T-helper 17 cell (primary cell): ENCODE results near the gene ARHGEF6. TPM values are rescaled to one million over a fixed set of nuclear protein-coding genes. Genes with fewer than 3 reads are reported as not detected.
"Not testable (repeated sequence)": the region's sequence is repeated elsewhere in the genome, so short reads cannot be mapped to it uniquely, and the experiment has no call there.

ENCODE experiments used
- ATAC-seq: fragments of 150-1000 bp; cut with Tn5 transposase; 2 replicates; pipeline ENCODE4 v1.10.0; 2021; ENCODE audit warnings: mild to moderate bottlenecking, moderate library complexity
- DNase-seq, 3 donors: peaks; one replicate each; pipeline versions ENCODE4 v3.0.0 to v3.0.0-alpha.2; 2020 to 2021
- H3K9me3 ChIP-seq: one replicate; pipeline ENCODE4 v1.7.0; 2013; ENCODE audit warnings: low read length, mild to moderate bottlenecking; ENCODE audit not compliant: control insufficient read depth, poor library complexity, severe bottlenecking
- H3K27ac Mint-ChIP-seq: one replicate; pipeline ENCODE4 v1.8.0; 2022; ENCODE audit warnings: mild to moderate bottlenecking, moderate library complexity, mixed read lengths
- H3K27me3 Mint-ChIP-seq: one replicate; pipeline ENCODE4 v1.8.0; 2022; ENCODE audit warnings: mixed read lengths
- H3K36me3 Mint-ChIP-seq: one replicate; pipeline ENCODE4 v1.8.0; 2022; ENCODE audit warnings: low read depth, mixed read lengths
- H3K4me1 Mint-ChIP-seq: one replicate; pipeline ENCODE4 v1.8.0; 2022; ENCODE audit warnings: mild to moderate bottlenecking, mixed read lengths
- H3K4me3 Mint-ChIP-seq: one replicate; pipeline ENCODE4 v1.8.0; 2022; ENCODE audit warnings: mild to moderate bottlenecking, moderate library complexity, mixed read lengths
- total RNA-seq, 4 donors: library from RNA in 2 of 4; stranded (reverse) in 2 of 4; gene quantifications; one replicate each; pipeline ENCODE4 v1.2.3 and lab custom pipeline; 2022 to 2026

Gene ARHGEF6
- total RNA-seq, 2 donors from 2014 or later = 68.6 to 70.7 TPM

DNA sequence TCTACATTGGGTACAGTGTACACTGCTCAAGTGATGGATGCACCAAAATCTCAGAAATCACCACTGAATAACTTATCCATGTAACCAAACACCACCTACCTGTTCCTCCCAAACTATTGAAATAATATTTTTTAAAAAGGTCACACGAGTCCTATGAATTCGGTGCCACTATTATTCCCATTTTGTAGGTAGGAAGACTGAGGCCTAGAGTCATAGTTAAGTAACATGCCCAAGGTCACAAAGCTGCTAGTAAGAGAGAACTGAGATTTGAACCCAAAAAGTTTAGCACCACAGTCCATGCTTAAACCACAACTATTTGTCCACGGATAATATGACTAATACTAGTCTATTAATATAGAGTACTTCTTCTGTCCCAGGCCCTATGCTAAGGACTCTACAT, 2.7 kb downstream of the ARHGEF6 start:
- peaks cover 2% of the 10 kb centered on the region for H3K36me3 Mint-ChIP-seq
- peaks cover 43% of the 10 kb centered on the region for H3K4me1 Mint-ChIP-seq
- ATAC-seq = no peak
- H3K9me3 ChIP-seq = no peaks in the 10 kb centered on the region
- peak overlapping the region; percentile 96 for H3K27ac Mint-ChIP-seq
- no peaks in the 10 kb centered on the region for H3K27me3 Mint-ChIP-seq
- H3K4me3 Mint-ChIP-seq = peak overlapping the region; percentile 94
- DNase-seq = no peak

DNA sequence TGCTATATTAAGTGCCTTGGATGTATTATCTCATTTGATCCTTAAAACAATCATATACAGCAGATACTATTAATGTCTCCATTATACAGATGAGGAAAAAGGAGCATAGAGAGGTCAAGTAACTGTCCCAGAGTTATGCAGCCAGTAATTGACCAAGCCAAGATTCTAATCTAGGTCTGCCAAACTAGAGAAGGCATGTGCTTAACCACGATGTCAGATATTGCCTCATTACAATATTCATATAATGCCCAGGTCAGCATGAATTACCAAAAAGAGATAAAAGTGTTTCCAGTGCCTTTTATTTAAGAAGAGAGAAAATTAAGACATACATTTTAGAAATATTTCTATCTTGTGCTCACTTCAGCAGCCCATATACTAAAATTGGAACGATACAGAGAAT, 7.1 kb downstream of the ARHGEF6 start:
- DNase-seq (no peak), ATAC-seq (no peak)
- no peak overlapping the region for H3K27ac Mint-ChIP-seq
- peaks cover 41% of the 10 kb centered on the region for H3K4me1 Mint-ChIP-seq
- H3K36me3 Mint-ChIP-seq = peaks cover 5% of the 10 kb centered on the region
- no peaks in the 10 kb centered on the region for H3K9me3 ChIP-seq
- no peaks in the 10 kb centered on the region for H3K27me3 Mint-ChIP-seq
- H3K4me3 Mint-ChIP-seq = no peak overlapping the region

DNA sequence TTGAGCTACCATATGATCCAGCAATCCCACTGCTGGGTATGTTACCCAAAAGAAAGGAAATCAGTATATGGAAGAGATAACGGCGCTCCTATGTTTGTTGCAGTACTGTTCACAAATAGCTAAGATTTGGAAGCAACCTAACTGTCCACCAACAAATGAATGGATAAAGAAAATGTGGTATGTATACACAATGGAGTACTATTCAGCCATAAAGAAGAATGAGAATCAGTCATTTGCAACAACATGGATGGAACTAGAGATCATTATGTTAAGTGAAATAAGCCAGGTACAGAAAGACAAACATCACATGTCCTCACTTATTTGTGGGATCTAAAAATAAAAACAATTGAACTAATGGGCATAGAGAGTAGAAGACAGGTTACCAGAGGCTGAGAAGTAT, 8.9 kb downstream of the ARHGEF6 start:
- not testable (repeated sequence) for H3K36me3 Mint-ChIP-seq, H3K27me3 Mint-ChIP-seq, H3K4me3 Mint-ChIP-seq, H3K27ac Mint-ChIP-seq, DNase-seq, H3K9me3 ChIP-seq, ATAC-seq
- H3K4me1 Mint-ChIP-seq = peaks cover 38% of the 10 kb centered on the region

DNA sequence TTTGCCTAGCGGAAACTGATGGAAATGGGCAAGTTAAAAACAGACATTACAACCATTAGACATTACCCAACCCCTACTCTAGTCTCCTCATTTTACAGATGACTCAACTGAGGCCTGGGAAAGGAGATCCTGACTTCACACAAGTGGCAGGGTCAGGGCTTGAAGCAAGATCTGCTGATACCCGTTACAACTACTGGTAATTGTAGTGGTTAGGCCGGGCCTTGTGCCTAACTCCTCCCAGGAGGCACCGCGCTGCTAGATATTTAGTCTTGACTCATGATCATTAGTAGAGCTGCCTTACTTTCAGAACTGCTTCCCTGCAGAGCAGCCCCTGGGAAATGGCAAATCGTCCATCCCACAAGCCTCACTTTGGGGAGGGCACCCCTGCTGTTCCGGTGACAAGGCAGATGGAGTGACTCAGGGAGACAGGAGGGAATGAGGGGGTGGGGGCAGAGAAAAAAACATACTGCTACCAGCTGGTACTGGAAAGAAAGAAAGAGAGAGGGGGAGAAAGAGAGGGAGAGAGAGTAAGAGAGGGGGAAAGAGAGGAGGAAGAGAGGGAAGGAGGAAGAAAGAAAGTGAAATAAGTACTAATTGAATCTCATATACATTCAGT, 12.2 kb downstream of the ARHGEF6 start:
- Mint-ChIP-seq H3K27me3 (no peaks in the 10 kb centered on the region), H3K4me3 (peak overlapping the region; percentile 84), H3K27ac (peak overlapping the region; percentile 47), H3K4me1 (peaks cover 25% of the 10 kb centered on the region), H3K36me3 (peaks cover 2% of the 10 kb centered on the region)
- peak in 2 of 3 donors; percentile 5 to 20 for DNase-seq
- H3K9me3 ChIP-seq = no peaks in the 10 kb centered on the region
- peak; percentile 32 for ATAC-seq

DNA sequence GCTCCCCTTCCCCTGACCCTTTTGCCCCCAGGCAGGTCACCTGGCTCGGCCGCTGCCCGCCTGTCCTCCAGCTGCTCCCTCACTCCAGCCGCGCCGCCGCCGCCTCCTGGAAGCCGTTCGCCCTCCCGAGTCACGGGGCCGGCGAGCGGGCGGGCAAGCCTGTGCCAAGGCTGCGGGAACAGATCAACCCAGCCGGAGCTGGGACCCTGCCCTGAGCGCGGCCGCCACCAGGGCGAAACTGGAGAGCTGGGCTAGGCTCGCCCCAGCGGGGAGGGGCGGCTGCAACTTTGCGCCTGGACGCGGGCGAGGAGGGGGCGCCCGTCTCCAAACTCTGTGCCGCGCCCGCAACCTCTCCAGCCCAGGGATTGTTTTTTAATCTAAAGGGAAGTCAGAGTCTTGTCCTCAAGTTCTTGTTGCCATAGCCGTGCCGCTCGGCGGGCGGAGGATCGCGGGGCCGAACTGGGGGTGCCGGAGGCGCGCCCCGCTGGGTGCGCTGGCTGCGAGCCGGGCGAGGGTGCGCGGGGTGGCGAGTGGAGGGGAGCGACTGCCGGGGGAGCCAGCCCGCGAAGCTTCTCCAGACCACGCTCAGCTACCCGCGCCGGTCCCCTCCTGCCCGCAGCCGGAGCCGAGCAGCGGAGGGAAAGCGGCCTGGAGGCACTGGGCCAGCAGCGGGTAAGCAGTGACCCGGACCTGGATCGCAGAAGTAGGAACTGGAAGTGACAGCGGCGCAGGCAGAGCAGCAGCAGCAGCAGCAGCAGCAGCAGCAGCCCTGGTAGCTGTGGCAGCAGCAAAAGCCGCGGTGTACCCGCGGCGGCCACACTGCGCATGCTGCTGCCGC, 13.4 kb downstream of the ARHGEF6 start:
- Mint-ChIP-seq H3K4me1 (peaks cover 35% of the 10 kb centered on the region), H3K4me3 (peak overlapping the region; percentile 84), H3K27ac (peak overlapping the region; percentile 47), H3K27me3 (no peaks in the 10 kb centered on the region), H3K36me3 (peaks cover 2% of the 10 kb centered on the region)
- peak; percentile 31 to 35 (median 31) for DNase-seq
- no peaks in the 10 kb centered on the region for H3K9me3 ChIP-seq
- ATAC-seq = peak; percentile 85

DNA sequence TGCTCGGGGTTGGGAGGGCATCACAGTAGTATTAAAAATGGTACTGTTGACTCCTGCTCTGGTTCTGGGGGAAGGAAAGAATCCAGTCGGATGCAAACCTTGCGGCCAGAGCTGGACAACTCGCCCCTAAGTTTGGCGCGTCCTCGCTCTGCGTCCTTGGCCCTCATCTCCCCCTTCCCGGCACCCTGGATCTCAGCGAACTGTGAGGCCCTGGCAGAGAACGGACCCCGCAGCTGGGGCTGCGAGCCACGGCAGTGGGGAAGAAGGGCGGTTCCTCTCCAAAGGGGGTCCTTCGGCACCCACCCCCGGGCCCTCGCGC, 14.0 kb downstream of the ARHGEF6 start:
- Mint-ChIP-seq H3K27me3 (no peaks in the 10 kb centered on the region), H3K27ac (no peak overlapping the region)

DNA sequence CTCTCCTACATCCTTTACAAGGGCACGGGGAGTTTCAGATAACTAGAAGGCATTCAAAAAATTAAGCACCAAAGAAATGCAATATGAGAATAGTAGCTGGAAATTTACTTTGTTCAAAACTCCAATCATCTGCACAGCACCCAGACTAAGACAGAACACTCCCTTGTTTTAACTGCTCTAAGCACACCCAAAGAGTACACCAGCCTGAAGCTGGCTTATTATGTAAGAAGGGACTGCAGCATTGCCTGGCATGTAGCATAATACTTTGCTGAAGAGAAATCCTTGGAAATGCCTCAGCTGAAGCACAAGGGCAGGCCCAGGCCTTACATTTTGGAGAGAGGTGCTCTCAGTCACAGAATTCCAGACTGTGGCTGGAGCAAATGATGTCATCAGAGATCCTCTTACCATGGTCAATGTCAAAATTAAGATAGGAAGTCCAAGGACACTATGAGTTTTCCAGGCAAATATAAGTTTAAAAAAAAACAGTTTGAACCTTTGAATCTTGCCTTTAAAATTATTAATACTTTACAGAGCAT, 14.8 kb downstream of the ARHGEF6 start:
- ATAC-seq = no peak
- no peaks in the 10 kb centered on the region for H3K27me3 Mint-ChIP-seq
- H3K4me3 Mint-ChIP-seq = peak overlapping the region; percentile 76
- H3K9me3 ChIP-seq = no peaks in the 10 kb centered on the region
- DNase-seq = no peak
- H3K36me3 Mint-ChIP-seq = no peaks in the 10 kb centered on the region
- no peak overlapping the region for H3K27ac Mint-ChIP-seq
- peaks cover 30% of the 10 kb centered on the region for H3K4me1 Mint-ChIP-seq

More for the DNA sequence above, 14.0 kb downstream of the ARHGEF6 start:
- Mint-ChIP-seq H3K4me3 (peak overlapping the region; percentile 67), H3K4me1 (peaks cover 32% of the 10 kb centered on the region), H3K36me3 (no peaks in the 10 kb centered on the region)
- DNase-seq = no peak
- no peak for ATAC-seq
- no peaks in the 10 kb centered on the region for H3K9me3 ChIP-seq

DNA sequence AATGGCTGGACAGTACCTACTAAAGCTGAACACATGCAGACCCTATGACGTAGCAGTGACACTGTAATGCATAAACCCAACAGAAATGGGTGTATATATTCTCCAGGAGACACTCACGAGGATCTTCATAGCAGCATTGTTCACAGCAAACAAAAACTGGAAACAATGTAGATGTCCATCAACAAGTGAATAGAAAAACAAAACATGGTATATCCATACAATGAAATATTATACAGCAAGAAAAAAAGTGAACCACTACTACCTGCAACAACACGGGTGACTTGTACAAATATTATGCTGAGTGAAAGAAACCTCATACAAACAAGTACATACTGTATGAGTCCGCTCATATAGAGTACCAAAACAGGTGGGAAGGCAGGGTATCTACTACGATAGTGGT, 16.5 kb downstream of the ARHGEF6 start:
- ATAC-seq (no peak), DNase-seq (no peak)
- no peak overlapping the region for H3K27ac Mint-ChIP-seq
- H3K27me3 Mint-ChIP-seq = no peaks in the 10 kb centered on the region
- no peaks in the 10 kb centered on the region for H3K36me3 Mint-ChIP-seq
- H3K4me1 Mint-ChIP-seq = peaks cover 31% of the 10 kb centered on the region
- no peaks in the 10 kb centered on the region for H3K9me3 ChIP-seq
- no peak overlapping the region for H3K4me3 Mint-ChIP-seq

DNA sequence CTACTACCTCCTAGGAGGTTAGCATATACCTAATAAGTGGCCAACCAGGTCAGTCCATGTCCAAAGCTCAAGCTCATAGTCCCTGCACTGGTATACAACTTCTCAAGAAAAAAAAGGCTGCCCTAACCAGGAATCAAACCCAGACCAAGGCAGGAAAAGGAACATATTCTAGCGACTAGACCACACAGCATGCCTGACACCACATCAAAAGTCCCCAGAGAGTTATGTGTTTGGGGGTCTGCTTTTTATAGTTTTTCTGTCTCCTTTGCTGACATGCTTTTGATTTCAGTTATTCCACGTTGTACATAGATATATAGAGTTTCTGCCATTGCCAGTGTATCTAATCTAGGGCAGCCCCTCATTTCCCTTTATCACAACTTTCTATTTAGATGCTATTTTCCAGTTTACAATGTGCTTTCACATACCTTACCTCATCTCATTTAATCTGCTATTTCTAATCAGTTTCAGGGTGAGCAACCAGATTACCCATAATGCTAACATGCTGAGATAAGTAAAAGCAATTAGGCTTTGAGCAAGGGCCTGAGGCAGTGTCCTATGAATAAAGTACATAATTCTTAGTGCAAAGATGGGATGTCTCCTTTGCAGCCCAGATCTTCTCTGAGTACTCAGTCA, 17.8 kb downstream of the ARHGEF6 start:
- H3K36me3 Mint-ChIP-seq = no peaks in the 10 kb centered on the region
- no peaks in the 10 kb centered on the region for H3K27me3 Mint-ChIP-seq
- H3K27ac Mint-ChIP-seq = peak overlapping the region; percentile 70
- DNase-seq (no peak), ATAC-seq (no peak)
- H3K4me3 Mint-ChIP-seq = no peak overlapping the region
- H3K9me3 ChIP-seq = no peaks in the 10 kb centered on the region
- H3K4me1 Mint-ChIP-seq = peaks cover 28% of the 10 kb centered on the region

DNA sequence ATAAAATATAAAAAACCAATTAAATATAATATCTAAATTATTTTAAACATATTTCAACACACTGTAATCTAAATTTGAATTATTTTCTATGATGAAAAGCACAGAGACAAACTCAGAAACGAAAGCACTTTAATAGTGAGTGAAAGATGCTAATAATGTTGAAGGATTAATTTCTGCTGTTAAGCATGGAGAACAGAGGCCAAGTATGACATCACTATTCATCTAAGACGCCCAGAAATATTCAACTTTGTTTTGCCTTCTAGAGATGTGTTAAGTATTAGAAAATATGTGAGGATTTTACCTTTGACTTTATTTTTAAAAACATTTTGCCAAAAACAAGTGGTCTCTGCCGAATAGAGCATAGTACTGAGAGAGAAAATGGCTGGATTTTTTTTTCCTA, 19.3 kb downstream of the ARHGEF6 start:
- H3K27ac Mint-ChIP-seq = peak overlapping the region; percentile 70
- H3K36me3 Mint-ChIP-seq = no peaks in the 10 kb centered on the region
- H3K4me3 Mint-ChIP-seq = no peak overlapping the region
- no peaks in the 10 kb centered on the region for H3K27me3 Mint-ChIP-seq
- H3K4me1 Mint-ChIP-seq = peaks cover 28% of the 10 kb centered on the region
- H3K9me3 ChIP-seq = no peaks in the 10 kb centered on the region
- DNase-seq (no peak), ATAC-seq (no peak)

DNA sequence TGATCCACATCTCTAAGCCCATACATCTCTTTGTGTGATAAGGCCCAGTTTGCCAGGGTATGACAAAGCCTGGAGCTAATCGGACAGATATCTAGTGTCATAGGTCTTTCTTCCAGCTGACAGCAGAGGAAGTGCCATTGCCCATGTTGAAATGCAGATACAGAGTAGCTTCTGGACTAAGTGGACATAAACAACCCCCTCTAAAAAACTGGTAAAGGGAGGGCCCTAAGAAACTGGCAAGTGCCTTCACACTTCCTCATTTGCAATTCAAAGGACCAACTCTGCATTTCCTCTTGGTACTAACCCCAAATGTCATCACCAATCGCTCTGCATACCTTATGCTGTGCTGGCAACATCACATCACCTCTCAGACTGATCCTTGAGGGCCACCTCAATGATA, 20.8 kb downstream of the ARHGEF6 start:
- ATAC-seq (peak; percentile 64), DNase-seq (no peak)
- Mint-ChIP-seq H3K4me1 (peaks cover 25% of the 10 kb centered on the region), H3K4me3 (no peak overlapping the region), H3K27ac (peak overlapping the region; percentile 37), H3K36me3 (no peaks in the 10 kb centered on the region), H3K27me3 (no peaks in the 10 kb centered on the region)
- H3K9me3 ChIP-seq = no peaks in the 10 kb centered on the region

DNA sequence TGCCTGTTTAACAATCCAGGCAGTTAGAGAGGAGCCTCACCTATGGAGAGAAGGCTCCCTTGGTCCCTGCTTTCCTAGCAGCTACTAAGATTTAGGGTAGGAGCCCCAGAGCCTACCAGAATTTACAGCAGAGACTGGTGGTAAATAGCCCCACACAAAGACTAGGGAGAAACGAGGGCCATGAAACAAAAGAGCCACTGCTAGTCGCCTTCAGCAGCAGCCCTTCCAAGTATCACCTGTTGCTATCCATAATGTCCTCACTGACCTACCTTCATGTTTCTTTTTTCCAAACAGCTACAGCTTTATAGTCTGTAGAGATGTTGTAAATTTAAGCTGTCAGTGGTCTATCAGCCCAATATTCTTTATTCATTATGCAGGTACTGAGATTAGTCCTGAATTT, 25.3 kb downstream of the ARHGEF6 start:
- Mint-ChIP-seq H3K4me3 (no peak overlapping the region), H3K27me3 (no peaks in the 10 kb centered on the region), H3K27ac (no peak overlapping the region), H3K4me1 (peaks cover 31% of the 10 kb centered on the region), H3K36me3 (no peaks in the 10 kb centered on the region)
- H3K9me3 ChIP-seq = no peaks in the 10 kb centered on the region
- ATAC-seq = no peak
- no peak for DNase-seq

DNA sequence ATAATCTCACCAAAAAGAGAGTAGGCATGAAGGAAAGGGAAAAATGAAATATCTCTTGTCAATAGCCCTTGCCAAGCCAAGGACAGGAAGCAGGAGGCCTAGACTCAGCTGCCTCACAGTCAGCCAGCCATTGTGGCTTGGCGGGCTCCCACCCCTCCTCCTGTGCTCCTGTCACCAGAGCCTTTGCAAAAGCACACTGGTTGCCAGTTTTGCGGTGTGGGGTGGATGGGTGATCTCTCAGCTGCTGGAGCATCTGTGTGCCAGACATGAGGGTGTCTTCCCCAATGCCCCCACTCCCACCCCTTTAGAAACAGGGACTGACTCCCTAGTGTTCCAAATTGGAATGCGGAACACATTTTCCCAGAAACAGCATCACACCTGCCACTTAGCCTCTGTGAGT, 26.1 kb downstream of the ARHGEF6 start:
- H3K9me3 ChIP-seq = no peaks in the 10 kb centered on the region
- H3K4me1 Mint-ChIP-seq = peaks cover 29% of the 10 kb centered on the region
- H3K27me3 Mint-ChIP-seq = no peaks in the 10 kb centered on the region
- no peak overlapping the region for H3K4me3 Mint-ChIP-seq
- DNase-seq = peak in 1 of 3 donors; percentile 4
- no peak overlapping the region for H3K27ac Mint-ChIP-seq
- ATAC-seq = peak; percentile 33
- no peaks in the 10 kb centered on the region for H3K36me3 Mint-ChIP-seq
